ENCODE measurements around the gene CTSW. TPM values are rescaled to one million over a fixed set of nuclear protein-coding genes. Genes with fewer than 3 reads are reported as not detected.

CTSW gene
- total RNA-seq, 2 donors from 2014 or later = not detected

- H3K36me3 ChIP-seq (ENCODE audit: control insufficient read depth, insufficient read depth, low read length) = peaks cover 54% of the 10 kb centered on the region
- WGBS, 2 experiments (ENCODE audit: insufficient coverage in 1 of 2, insufficient read length in 1 of 2) = 0 to 1% methylated on average over 8 to 10 of the region's 10 CpGs
- TF ChIP-seq CTCF (conservative IDR thresholded peaks at IDR 0.05) = no peak
- H3K27ac ChIP-seq (ENCODE audit: low read depth, low read length) = peak overlapping the region; percentile 93
- H3K27me3 ChIP-seq (ENCODE audit: control insufficient read depth, insufficient read depth, low read length, poor library complexity, severe bottlenecking) = no peaks in the 10 kb centered on the region
- H3K9me3 ChIP-seq (ENCODE audit: control insufficient read depth, low read length) = no peaks in the 10 kb centered on the region
- no peak for DNase-seq
- peak overlapping the region; percentile 84 for H3K9ac ChIP-seq (ENCODE audit: extremely low read depth, low read length, poor library complexity, severe bottlenecking)
- Mint-ChIP-seq H3K4me1 (peaks cover 21% of the 10 kb centered on the region), H3K9me3 (no peaks in the 10 kb centered on the region), H3K4me3 (peak overlapping the region; percentile 88), H3K27ac (peak overlapping the region; percentile 97), H3K27me3 (ENCODE audit: insufficient read depth) (no peaks in the 10 kb centered on the region), H3K36me3 (ENCODE audit: low read depth) (peaks cover 51% of the 10 kb centered on the region)
- H3K4me3 ChIP-seq (ENCODE audit: low read length) = peak overlapping the region; percentile 97
- peaks cover 10% of the 10 kb centered on the region for H3K4me1 ChIP-seq (ENCODE audit: control insufficient read depth, insufficient read depth, low read length)
Measured at GRCh38 chr11:65858681-65859087, 21.0 kb upstream of the CTSW start.

GRCh38 chr11:65859095-65859811 lies 20.4 kb upstream of the CTSW start:
- peaks cover 21% of the 10 kb centered on the region for H3K4me1 Mint-ChIP-seq
- WGBS, 2 experiments (ENCODE audit: insufficient coverage in 1 of 2, insufficient read length in 1 of 2) = 0% methylated on average over 29 to 46 of the region's 46 CpGs
- no peaks in the 10 kb centered on the region for H3K27me3 Mint-ChIP-seq (ENCODE audit: insufficient read depth)

GRCh38 chr11:65859812-65860277 lies 19.8 kb upstream of the CTSW start:
- Mint-ChIP-seq H3K27me3 (ENCODE audit: insufficient read depth) (no peaks in the 10 kb centered on the region), H3K4me3 (peak overlapping the region; percentile 88), H3K9me3 (no peaks in the 10 kb centered on the region), H3K27ac (peak overlapping the region; percentile 97), H3K4me1 (peaks cover 21% of the 10 kb centered on the region), H3K36me3 (ENCODE audit: low read depth) (peaks cover 48% of the 10 kb centered on the region)
- H3K4me3 ChIP-seq (ENCODE audit: low read length) = peak overlapping the region; percentile 97
- H3K36me3 ChIP-seq (ENCODE audit: control insufficient read depth, insufficient read depth, low read length) = peaks cover 53% of the 10 kb centered on the region
- no peaks in the 10 kb centered on the region for H3K27me3 ChIP-seq (ENCODE audit: control insufficient read depth, insufficient read depth, low read length, poor library complexity, severe bottlenecking)
- H3K27ac ChIP-seq (ENCODE audit: low read depth, low read length) = peak overlapping the region; percentile 91
- 2% methylated on average over 16 of the region's 16 CpGs for WGBS, 2 experiments (ENCODE audit: insufficient coverage in 1 of 2, insufficient read length in 1 of 2)
- DNase-seq = no peak
- H3K4me1 ChIP-seq (ENCODE audit: control insufficient read depth, insufficient read depth, low read length) = peaks cover 10% of the 10 kb centered on the region
- H3K9me3 ChIP-seq (ENCODE audit: control insufficient read depth, low read length) = no peaks in the 10 kb centered on the region
- peak overlapping the region; percentile 64 for H3K9ac ChIP-seq (ENCODE audit: extremely low read depth, low read length, poor library complexity, severe bottlenecking)
- no peak for TF ChIP-seq CTCF (conservative IDR thresholded peaks at IDR 0.05)

More at GRCh38 chr11:65859095-65859811, 20.4 kb upstream of the CTSW start:
- no peaks in the 10 kb centered on the region for H3K9me3 ChIP-seq (ENCODE audit: control insufficient read depth, low read length)
- peak overlapping the region; percentile 93 for H3K27ac ChIP-seq (ENCODE audit: low read depth, low read length)
- H3K9me3 Mint-ChIP-seq = no peaks in the 10 kb centered on the region
- peaks cover 54% of the 10 kb centered on the region for H3K36me3 ChIP-seq (ENCODE audit: control insufficient read depth, insufficient read depth, low read length)
- peak overlapping the region; percentile 97 for H3K27ac Mint-ChIP-seq
- peak overlapping the region; percentile 97 for H3K4me3 ChIP-seq (ENCODE audit: low read length)
- H3K9ac ChIP-seq (ENCODE audit: extremely low read depth, low read length, poor library complexity, severe bottlenecking) = peak overlapping the region; percentile 84
- peaks cover 10% of the 10 kb centered on the region for H3K4me1 ChIP-seq (ENCODE audit: control insufficient read depth, insufficient read depth, low read length)
- H3K27me3 ChIP-seq (ENCODE audit: control insufficient read depth, insufficient read depth, low read length, poor library complexity, severe bottlenecking) = no peaks in the 10 kb centered on the region
- DNase-seq = peak; percentile 99
- peak; percentile 44 for TF ChIP-seq CTCF (conservative IDR thresholded peaks at IDR 0.05)
- H3K36me3 Mint-ChIP-seq (ENCODE audit: low read depth) = peaks cover 51% of the 10 kb centered on the region
- peak overlapping the region; percentile 88 for H3K4me3 Mint-ChIP-seq
